HG03442 (cell line): ENCODE results near the gene IGFBP6.
A peak's percentile ranks its signal among the peaks of the same experiment; 100 is the strongest.
"Not testable (repeated sequence)": the region's sequence is repeated elsewhere in the genome, so short reads cannot be mapped to it uniquely, and the experiment has no call there.

Source experiments
- ATAC-seq: cut with Tn5 transposase; IDR thresholded peaks from one replicate; pipeline ENCODE4 v1.9.1; 2021; ENCODE audit warnings: mild to moderate bottlenecking, moderate library complexity; ENCODE audit not compliant: unreplicated experiment

The IGFBP6 gene

GRCh38 chr12:53070877-53071492 is 26.5 kb upstream of the IGFBP6 start:
- ATAC-seq: no peak

GRCh38 chr12:53071591-53072551 is 25.6 kb upstream of the IGFBP6 start:
- ATAC-seq: no peak

GRCh38 chr12:53073881-53074280 is 23.6 kb upstream of the IGFBP6 start:
- ATAC-seq: no peak

DNA sequence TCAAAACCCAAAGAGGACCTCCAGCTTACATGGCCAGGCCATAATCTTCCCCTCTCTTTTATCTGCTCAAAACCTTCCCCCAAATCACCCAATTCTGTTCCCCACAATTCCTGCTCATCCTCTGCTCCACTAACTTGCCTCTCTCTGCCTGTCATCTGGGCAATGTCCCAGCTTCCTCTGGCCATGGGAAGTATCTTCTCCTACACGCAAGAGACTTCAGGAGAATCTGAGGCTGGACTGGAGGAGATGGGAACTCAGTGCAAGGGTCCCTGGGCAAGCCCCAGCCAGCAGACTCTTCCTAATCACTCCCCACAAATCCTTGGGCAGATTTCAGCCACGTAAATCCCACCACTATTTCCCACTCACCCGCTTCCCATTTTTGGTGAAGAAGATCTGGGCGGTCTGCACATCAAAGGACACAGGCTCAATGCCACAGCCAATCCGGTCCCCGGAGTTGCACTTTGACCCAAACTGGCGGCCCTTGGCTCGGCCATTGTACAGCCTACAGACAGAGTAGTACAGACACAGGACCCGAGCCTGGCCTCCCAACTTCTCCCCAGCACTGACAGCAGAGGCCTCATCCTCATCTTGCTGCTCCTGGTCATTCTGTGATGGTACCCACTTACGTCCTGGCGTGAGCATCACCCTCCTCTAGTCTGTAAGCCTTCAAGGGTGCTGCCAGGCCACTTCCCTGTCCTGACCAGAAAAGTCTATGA is 23.0 kb upstream of the IGFBP6 start:
- no peak for ATAC-seq

DNA sequence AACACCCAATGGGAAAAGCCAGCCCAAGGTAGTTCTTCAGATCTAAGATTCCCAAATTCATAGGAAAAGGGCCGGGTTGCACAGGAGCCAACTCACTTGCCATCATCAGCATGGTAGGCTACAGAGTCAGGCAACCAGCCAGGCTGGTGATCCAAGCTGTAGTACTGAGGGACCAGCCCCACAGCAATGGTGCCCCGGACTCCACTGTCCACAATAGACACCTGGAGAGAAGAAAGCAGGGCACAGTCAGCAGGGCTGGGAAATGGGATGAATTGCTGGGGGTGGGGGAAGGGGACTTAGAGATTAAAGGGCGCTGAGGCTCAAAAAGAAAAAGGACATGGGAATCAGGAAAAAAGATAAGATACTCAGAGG is 22.5 kb upstream of the IGFBP6 start:
- ATAC-seq: no peak

- ATAC-seq: no peak
Observed at GRCh38 chr12:53076461-53076860, 21.0 kb upstream of the IGFBP6 start.

GRCh38 chr12:53077030-53077429 is 20.4 kb upstream of the IGFBP6 start:
- ATAC-seq: no peak

GRCh38 chr12:53078425-53079225 is 18.8 kb upstream of the IGFBP6 start:
- peak; percentile 20 for ATAC-seq

DNA sequence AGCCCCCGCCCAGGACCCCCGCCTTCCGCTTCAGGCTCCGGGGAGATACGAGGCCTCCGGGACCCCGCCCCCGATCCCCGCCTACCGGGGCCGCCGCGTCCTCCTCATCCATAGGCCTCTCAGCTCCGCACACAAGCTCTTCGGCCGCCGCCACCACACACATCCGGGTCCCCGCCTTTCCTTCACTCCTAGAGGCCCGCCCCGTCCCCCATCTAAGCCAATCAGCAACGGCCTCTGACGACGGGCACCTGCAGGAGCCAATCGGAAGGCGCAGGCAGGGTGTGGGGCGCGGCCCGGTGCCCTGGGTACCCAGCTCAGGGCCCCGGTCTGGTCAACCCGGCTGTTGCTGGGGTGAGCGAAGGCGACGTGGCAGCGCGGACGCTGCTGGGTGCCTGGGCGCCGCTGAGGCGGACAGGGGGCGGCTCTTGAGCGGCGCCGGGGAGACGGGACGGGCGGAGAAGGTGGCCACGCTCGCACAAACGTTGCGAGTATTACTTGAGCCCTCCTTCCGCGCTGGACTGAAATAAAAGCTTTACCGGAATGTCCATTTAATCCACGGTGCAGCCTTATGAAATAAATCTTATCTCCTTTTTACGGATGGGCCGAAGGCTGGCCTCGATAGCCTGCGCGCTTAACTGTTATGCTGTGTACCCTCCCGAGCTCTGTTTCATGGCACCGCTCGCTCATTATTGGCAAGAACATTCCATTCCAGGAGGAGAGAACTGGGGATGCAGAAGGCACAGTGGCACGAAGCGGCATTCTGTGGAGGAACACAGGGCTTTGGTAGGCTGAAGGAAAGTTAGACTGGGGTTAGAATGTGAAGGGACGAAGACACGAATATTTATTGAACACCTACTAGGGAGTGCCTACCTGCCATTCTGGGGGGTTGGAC is 18.0 kb upstream of the IGFBP6 start, which contains the start of gene SPRYD3:
TSS of gene SPRYD3 (minus strand) at position 165 of the 892 bp plus-strand sequence. CDS start at position 108, 57 bp downstream.
- peak; percentile 97 for ATAC-seq

DNA sequence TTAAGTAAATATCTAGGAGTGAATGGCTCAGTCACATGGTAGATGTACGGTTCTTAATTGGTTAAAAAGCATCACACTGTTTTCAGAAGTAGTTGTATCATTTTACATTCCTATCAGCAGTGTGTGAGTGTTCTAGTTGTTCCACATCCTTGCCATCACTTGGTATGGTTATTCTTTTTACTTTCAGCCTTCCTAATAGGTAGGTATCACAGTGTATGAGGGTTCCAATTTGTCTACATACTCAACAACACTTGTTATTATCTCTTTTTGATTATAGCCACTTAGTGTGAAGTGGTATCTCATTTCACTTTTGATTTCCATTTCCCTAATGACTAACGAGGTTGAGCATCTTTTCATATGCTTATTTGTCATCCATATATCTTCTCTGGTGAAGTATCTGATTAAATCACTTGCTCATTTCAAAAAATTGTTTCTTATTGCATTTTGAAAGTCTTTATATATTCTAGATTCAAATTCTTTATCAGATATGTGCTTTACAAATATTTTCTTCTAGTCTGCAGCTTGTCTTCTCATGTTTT is 14.8 kb upstream of the IGFBP6 start:
- no peak for ATAC-seq

DNA sequence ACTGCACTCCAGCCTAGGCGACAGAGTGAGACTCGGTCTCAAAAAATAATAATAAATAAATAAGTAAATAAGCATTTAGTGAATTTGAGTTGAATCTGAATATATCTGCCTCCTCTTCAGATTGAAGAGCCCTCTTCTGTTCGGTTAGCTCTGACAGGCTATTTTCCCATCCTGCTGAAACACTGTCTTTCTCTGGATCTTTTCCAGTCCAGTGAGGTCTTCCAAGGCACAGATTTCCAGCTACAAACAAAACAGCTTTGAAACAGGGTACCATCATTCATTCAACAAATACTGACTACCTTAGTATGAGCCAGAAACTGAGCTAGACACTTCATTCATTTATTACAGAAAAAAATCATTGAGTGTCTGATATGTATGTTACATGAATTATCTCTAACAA is 11.1 kb upstream of the IGFBP6 start:
- no peak for ATAC-seq

- ATAC-seq: no peak
Observed at GRCh38 chr12:53090105-53090504, 7.4 kb upstream of the IGFBP6 start.

DNA sequence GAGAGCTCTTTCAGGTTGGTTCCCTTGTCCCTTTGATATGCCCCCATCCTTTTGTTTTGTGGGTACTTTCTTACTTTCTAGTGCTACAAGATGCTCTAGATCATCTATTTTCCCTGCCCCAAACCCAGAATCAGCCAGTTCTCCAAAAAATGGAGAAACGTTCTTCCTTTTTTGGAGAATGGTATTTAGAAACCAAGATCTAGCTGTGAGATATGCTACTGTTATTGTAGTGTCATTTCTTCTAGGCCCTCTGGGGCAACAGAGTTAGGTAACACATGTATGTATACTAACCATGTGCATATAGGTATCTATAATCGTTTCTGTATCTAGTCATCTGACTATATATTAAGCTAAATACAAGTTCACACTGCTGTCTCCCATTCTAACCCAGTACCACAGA is 6.9 kb upstream of the IGFBP6 start:
- ATAC-seq: no peak

DNA sequence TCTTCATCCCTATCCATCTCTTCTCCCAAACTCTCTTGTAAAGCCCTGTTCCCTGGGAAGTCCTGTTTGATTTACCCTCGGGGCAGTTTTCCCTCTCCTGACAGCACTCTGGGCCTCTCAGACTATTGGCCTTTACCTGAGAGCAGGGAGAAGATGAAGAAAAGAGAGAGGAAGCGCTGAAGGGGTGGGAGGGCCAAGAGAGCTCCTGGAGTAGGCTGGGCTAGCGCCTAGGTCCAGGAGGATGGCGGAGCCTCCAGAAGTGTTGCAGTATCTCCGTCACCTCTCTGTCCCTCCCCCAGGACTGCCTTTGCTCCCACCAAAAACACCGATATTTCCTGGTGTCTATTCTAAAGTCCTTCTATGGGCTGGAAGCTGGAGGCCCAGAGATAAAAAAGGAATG is 5.7 kb upstream of the IGFBP6 start:
- no peak for ATAC-seq

DNA sequence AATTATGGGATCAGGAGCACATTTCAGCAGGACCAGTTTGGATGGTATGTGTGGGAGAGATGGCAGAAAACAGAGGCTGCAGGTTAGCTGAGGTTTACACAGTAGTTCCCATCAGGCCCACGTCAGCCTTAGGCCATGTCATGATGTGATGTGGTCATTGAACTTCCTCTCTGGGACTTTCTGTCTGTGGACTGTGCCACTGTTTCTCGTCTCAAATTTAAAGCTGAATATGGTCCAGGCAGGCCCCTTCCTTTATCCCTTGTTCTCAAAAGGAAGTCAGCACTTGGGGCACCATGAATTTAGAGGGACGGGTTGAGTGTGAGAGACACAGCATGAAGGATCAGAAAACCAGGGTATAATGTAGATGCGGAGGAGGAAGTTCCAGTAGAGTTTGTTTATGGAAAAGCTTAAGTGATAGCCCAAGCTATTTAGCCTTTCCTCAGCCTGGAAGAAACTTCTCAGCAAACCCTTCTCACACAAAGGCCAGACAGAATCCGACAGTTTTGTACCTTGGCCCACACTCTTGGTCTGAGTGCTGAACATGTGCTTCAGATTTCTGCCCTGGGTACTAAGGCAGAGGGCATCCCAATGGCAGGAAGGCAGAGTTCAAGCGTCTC is 3.6 kb upstream of the IGFBP6 start:
- no peak for ATAC-seq

DNA sequence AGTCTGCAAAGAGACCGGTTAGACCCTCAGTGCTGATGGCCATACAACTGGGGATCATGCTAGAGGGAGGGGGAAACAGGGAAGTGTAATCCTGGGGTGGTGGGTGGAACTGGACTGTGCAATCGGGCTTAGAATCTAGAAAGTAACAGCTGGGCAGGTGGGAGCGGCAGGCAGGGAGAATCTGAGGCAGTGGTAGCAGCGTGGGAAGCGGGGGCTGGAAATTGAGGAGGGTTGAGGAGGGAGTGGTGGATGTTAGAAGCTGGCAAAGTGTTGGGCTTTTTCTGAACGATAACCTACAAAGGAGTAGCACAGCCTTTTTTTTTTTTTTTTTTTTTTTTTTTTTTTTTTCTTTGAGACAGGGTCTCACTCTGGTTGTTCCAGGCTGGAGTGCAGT is 3.1 kb upstream of the IGFBP6 start:
- ATAC-seq: no peak

GRCh38 chr12:53094796-53095595 is 2.5 kb upstream of the IGFBP6 start:
- ATAC-seq: not testable (repeated sequence)

DNA sequence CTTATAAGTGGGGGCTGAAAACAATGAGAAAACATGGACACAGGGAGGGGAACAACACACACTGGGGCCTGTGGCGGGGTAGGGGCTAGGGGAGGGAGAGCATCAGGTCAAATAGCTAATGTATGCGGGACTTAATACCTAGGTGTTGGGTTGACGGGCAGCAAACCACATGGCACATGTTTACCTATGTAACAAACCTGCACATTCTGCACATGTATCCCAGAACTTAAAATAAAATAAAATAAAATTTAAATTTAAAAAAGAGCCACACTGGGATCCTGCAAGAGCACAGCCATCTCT is 1.9 kb upstream of the IGFBP6 start:
- ATAC-seq: not testable (repeated sequence)
